H7 (cell line): Measurements from ENCODE around the gene KCNB1. TPM values are rescaled to one million over a fixed set of nuclear protein-coding genes. Genes with fewer than 3 reads are reported as not detected.

Experiments
- DNase-seq: peaks from one replicate; pipeline ENCODE4 v3.0.0; 2012
- H3K27me3 ChIP-seq: 2 replicates; pipeline ENCODE4 v1.6.0; 2011; ENCODE audit warnings: mild to moderate bottlenecking, low read length; ENCODE audit not compliant: control insufficient read depth, insufficient read depth
- H3K36me3 ChIP-seq: replicated peaks from 2 replicates; pipeline ENCODE4 v1.5.1; 2011; ENCODE audit warnings: low read length; ENCODE audit not compliant: control insufficient read depth, insufficient read depth
- H3K4me3 ChIP-seq: 2 replicates; pipeline ENCODE4 v1.5.1; 2011; ENCODE audit warnings: low read depth, mild to moderate bottlenecking, control low read depth, low read length, moderate library complexity; ENCODE audit not compliant: insufficient read depth
- total RNA-seq: library from RNA; depleted of rRNA; stranded (reverse); fragments of >200 nt; shearing (Covaris generic); gene quantifications from 2 replicates; pipeline ENCODE4 v1.2.3, GENCODE V29; 2014

The KCNB1 gene
- total RNA-seq, 1 experiment from 2014 or later = 0.48 TPM

DNA sequence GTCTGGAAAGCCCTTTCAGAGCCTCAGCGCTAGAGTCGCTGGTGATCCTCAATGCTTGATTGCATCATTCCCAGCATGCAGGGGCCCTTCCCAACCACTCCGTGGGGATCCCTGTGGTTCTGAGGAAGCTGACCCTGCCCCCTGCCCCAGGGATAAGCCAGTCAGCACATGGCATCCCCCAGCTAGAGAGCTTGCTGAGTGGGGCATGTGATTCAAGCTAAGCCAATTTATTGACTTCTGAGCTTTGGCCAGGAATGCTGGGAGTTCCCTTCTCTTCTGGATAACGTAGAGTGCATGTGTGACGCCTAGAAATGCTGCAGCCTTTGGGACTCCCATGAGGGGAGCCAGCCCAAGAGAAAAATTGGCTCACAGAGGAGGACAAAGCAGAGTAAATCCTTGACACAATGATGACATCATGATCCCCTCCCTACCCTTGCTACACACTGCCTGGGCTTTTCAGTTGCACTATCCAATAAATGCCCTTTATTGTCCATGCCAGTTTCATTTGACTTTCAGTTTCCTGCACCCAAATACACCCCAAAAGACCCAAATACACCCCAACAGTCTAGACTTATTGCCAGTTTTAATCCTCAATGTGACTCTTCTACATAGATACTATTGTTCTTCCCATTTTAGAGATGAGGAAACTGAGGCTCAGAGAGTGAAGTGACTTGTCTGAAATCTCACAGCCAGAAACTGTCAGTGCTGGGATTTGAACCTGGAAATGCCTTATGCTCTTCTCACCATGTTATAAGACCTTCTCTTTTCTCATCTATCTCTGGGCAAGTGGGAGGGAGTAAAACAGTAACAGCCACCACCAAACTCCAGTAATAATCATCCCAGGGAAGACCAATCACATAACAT lies 34.3 kb downstream of the KCNB1 start:
- DNase-seq = peak; percentile 65
- no peaks in the 10 kb centered on the region for H3K36me3 ChIP-seq
- no peak overlapping the region for H3K4me3 ChIP-seq
- H3K27me3 ChIP-seq = no peaks in the 10 kb centered on the region

DNA sequence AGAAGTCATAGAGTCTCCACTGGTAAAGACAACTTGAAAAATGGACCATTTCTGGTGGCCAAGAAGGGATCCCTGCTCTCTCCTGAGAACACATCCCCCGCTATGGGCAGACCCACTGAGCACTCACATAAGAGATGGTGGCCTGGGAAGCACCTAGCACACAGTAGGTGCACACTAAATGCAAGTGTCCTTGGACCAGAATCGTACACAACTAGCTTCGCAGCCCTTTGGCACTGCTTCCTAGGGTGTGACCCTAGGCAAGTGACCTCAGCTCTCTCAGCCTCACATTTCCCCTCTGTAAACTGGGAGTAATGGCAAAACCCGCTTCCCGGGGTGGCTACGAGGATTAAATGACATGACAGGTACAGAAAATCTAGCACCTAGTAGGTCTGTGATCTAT lies 35.1 kb downstream of the KCNB1 start:
- no peak for DNase-seq
- H3K27me3 ChIP-seq = no peaks in the 10 kb centered on the region
- H3K36me3 ChIP-seq = no peaks in the 10 kb centered on the region
- H3K4me3 ChIP-seq = no peak overlapping the region

DNA sequence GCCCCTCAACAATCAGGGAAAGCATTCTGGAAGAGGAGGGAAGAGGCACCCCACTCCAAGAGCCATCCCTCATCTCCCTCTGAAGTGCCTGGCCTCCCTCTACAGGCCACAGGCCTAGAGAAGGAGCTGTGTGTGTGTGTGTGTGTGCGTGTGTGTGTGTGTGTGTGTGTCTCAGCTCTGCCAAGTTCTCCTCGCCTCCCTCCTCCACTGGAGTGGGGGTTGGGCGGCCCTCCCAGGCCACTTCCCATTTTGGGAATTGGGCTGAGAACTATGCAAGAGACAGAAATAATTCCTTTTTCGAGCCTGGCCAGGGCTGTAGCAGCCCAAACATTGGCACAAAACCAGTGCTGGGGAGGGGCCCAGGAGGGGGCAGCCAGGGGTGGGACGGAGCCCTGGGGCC lies 35.7 kb downstream of the KCNB1 start:
- Histone ChIP-seq H3K4me3 (no peak overlapping the region), H3K27me3 (no peaks in the 10 kb centered on the region), H3K36me3 (no peaks in the 10 kb centered on the region)
- DNase-seq = peak; percentile 76

GRCh38 chr20:49446080-49446479 lies 36.4 kb downstream of the KCNB1 start:
- no peaks in the 10 kb centered on the region for H3K27me3 ChIP-seq
- no peak for DNase-seq
- no peak overlapping the region for H3K4me3 ChIP-seq
- no peaks in the 10 kb centered on the region for H3K36me3 ChIP-seq

- Histone ChIP-seq H3K4me3 (no peak overlapping the region), H3K36me3 (no peaks in the 10 kb centered on the region), H3K27me3 (no peaks in the 10 kb centered on the region)
- DNase-seq = peak; percentile 56
Measured at GRCh38 chr20:49445176-49445575, 37.3 kb downstream of the KCNB1 start.

DNA sequence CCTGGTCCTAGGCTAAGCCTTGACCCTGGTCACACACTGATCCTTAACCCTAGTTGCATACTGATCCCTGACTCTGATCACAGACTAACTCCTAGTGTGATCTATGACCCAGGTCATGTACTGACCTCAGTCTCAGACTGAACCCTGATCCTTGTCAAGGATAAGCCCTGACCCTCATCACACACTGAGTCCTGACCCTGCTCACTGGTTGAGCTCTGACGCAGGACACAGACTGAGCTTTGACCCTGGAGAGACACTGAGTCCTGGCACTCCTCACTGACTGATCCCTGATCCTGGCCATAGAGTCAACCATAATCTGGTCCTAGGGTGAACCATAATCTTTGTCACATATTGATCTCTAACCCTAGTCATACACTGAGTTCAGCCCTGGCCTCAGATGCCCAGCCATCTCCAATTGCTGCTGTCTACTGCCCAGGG lies 37.9 kb downstream of the KCNB1 start:
- no peaks in the 10 kb centered on the region for H3K36me3 ChIP-seq
- no peak for DNase-seq
- no peaks in the 10 kb centered on the region for H3K27me3 ChIP-seq
- no peak overlapping the region for H3K4me3 ChIP-seq

- H3K27me3 ChIP-seq = no peaks in the 10 kb centered on the region
- no peak overlapping the region for H3K4me3 ChIP-seq
- no peaks in the 10 kb centered on the region for H3K36me3 ChIP-seq
- DNase-seq = no peak
Measured at GRCh38 chr20:49437057-49437456, 45.4 kb downstream of the KCNB1 start.

DNA sequence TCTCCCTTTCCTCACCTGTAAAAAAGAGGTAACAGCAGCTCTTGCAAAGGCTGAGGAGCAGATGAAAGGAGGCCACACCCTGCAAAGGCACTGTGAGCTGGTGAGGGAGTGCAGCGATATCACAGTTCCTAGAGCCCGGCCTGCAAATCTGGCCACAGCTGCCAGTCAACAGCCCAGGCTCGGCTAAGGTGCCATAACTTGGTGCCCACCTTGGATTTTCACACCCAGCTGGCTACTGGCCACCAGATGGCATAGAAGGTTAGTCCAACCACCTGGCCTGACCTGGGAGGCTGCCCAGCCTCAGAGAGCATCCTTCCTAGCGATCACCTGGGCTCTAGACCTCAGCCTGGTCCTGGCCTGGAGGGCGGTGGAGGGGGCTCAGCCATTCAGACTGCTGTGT lies 46.8 kb downstream of the KCNB1 start:
- no peaks in the 10 kb centered on the region for H3K36me3 ChIP-seq
- no peak overlapping the region for H3K4me3 ChIP-seq
- peak; percentile 36 for DNase-seq

DNA sequence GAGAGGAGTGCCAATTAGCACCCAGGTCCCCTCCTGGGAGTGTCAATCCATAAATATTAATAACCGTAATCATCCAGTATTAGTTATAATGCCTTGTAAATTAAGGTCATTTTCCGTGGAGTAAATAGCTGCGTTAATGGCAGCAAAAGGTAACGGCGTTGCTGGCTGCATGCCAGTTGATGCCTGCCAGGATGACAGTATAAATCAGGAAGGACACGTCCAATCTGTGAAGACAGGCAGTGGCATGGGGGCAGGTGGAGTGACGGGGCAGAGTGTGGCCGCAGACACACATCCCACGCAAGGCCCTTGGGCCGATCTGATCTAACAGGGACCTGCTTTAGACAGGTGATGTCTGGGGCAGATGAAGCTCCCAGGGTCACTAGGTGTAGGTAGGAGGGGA lies 49.1 kb downstream of the KCNB1 start:
- no peaks in the 10 kb centered on the region for H3K36me3 ChIP-seq
- H3K4me3 ChIP-seq = no peak overlapping the region
- DNase-seq = no peak
- no peaks in the 10 kb centered on the region; the same call in 1 of the 2 replicates for H3K27me3 ChIP-seq

More for the DNA sequence above, 46.8 kb downstream of the KCNB1 start:
- H3K27me3 ChIP-seq = no peaks in the 10 kb centered on the region

DNA sequence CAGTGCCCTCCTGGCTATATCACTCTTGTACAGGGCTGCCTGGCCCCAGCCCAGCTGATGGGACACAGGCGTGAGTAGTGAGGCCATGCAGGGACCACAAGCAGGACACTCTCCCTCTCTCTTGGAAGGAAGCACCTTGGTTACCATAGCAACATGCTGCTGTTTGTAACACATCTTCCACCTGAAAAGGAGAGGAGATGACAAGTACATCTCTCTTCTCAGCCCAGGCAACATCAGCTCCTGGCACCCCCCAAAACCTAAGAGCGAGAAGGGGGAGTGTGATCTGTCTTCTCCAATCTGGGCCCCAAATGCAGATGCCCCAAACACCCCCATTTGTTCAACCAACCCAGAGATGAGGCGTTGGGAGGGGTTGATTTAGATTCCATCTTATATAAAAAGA lies 49.9 kb downstream of the KCNB1 start:
- no peak for DNase-seq
- H3K36me3 ChIP-seq = no peaks in the 10 kb centered on the region
- no peak overlapping the region for H3K4me3 ChIP-seq
- H3K27me3 ChIP-seq = no peaks in the 10 kb centered on the region; the same call in 1 of the 2 replicates

- Histone ChIP-seq H3K27me3 (no peaks in the 10 kb centered on the region; the same call in 1 of the 2 replicates), H3K36me3 (no peaks in the 10 kb centered on the region), H3K4me3 (no peak overlapping the region)
- no peak for DNase-seq
Measured at GRCh38 chr20:49431329-49431728, 51.1 kb downstream of the KCNB1 start.

- DNase-seq = no peak
- no peak overlapping the region for H3K4me3 ChIP-seq
- no peaks in the 10 kb centered on the region; the same call in 1 of the 2 replicates for H3K27me3 ChIP-seq
- no peaks in the 10 kb centered on the region for H3K36me3 ChIP-seq
Measured at GRCh38 chr20:49430320-49430719, 52.1 kb downstream of the KCNB1 start.

DNA sequence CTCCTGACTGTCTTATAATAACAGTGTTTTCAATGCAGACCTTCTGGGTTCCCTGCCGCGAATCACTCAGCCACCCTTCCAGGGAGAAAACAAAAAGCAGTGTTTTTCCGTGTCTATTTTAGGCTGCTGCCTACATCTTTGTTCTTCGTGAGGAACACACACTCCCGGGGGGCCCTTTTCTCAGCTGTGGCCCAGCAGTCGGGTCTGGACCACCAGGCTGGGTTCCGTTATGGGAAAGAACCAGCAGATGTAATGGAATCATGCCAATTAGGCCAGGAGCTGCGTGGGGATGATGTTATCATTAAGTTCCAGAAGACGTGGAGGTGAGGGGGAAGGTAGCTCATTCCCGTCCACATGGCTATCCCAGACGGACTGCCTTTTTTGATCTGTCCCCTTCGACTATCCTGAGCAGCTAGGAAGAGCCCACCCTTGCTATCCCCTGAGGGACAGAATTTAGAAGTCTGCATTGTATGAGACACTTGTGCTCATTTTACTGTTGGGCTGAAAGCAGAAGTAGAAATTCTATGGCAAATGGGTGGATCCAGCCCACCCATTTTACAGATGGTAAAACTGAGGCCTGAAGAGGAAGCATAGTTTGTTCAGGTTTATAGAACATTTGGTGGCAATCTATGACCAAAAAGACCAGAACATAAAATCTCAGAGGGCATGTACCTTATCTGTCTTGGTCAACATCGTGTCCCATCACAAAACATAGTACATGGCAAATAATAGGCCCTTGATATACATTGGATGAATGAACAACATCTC lies 54.5 kb downstream of the KCNB1 start:
- Histone ChIP-seq H3K4me3 (no peak overlapping the region), H3K27me3 (no peaks in the 10 kb centered on the region; the same call in 1 of the 2 replicates), H3K36me3 (no peaks in the 10 kb centered on the region)
- DNase-seq = no peak

DNA sequence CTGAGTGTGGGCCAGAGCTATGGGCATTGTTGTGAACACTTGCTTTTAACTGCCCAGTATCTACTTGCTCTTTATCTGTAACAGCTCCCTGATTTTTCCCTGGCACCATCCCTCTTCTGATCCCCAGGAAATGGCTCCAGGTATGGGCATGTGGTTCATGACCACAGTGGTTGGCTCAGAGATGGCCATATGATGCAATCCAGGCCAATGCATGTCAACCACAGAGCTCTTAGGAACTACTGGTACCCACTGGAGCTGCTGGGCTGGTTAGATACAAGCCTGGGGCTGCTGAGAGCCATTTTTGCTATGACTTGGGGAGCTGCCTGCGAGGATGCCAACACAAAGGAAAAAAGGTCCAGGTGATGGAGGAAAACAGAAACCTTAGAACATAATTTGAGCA lies 55.6 kb downstream of the KCNB1 start:
- Histone ChIP-seq H3K4me3 (no peak overlapping the region), H3K27me3 (no peaks in the 10 kb centered on the region; the same call in 1 of the 2 replicates), H3K36me3 (no peaks in the 10 kb centered on the region)
- DNase-seq = no peak

DNA sequence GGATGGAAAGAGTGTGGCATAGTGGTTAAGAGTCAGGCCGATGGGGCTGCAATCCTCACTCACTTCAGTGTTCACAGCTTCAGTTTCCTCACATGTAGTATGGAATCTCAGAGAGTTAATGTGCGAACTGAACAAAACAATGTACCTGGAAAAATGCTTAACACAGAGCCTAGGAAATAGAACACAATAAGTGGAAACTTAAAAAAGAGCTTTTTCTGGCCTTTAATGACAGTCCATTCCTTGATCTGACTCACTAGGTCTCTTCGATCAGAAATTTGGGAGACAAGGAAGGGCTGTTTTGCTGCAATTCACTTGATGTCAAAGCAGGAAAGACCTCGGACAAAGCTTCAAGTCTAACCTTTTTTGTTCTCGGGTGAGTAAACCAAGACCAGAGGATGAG lies 56.1 kb downstream of the KCNB1 start:
- DNase-seq = no peak
- Histone ChIP-seq H3K36me3 (no peaks in the 10 kb centered on the region), H3K4me3 (no peak overlapping the region), H3K27me3 (no peaks in the 10 kb centered on the region; the same call in 1 of the 2 replicates)
